H7 (cell line): ENCODE measurements around the gene WDR74. TPM values are rescaled to one million over a fixed set of nuclear protein-coding genes. Genes with fewer than 3 reads are reported as not detected.
A peak's percentile ranks its signal among the peaks of the same experiment; 100 is the strongest.

Experiments
- DNase-seq: peaks from one replicate; pipeline ENCODE4 v3.0.0; 2012
- H3K27me3 ChIP-seq: 2 replicates; pipeline ENCODE4 v1.6.0; 2011; ENCODE audit warnings: mild to moderate bottlenecking, low read length; ENCODE audit not compliant: control insufficient read depth, insufficient read depth
- H3K36me3 ChIP-seq: replicated peaks from 2 replicates; pipeline ENCODE4 v1.5.1; 2011; ENCODE audit warnings: low read length; ENCODE audit not compliant: control insufficient read depth, insufficient read depth
- H3K4me3 ChIP-seq: 2 replicates; pipeline ENCODE4 v1.5.1; 2011; ENCODE audit warnings: low read depth, mild to moderate bottlenecking, control low read depth, low read length, moderate library complexity; ENCODE audit not compliant: insufficient read depth
- total RNA-seq: library from RNA; depleted of rRNA; stranded (reverse); fragments of >200 nt; shearing (Covaris generic); gene quantifications from 2 replicates; pipeline ENCODE4 v1.2.3, GENCODE V29; 2014; rRNA removed

WDR74 gene
- 153 and 160 TPM in 2 replicates for total RNA-seq

GRCh38 chr11:62839050-62839945 is at the start of gene WDR74:
Gene WDR74 (minus strand): TSS chr11:62839590. CDS start chr11:62839570, 20 bp downstream.
- Histone ChIP-seq H3K4me3 (peak within 1 kb of the TSS; percentile 93), H3K36me3 (peaks cover 23% of the 10 kb centered on the region), H3K27me3 (no peaks in the 10 kb centered on the region)
- peak; percentile 90 for DNase-seq

- Histone ChIP-seq H3K4me3 (no peak overlapping the region), H3K36me3 (peaks cover 40% of the 10 kb centered on the region), H3K27me3 (no peaks in the 10 kb centered on the region)
- DNase-seq = no peak
Measured at GRCh38 chr11:62889126-62889483, 49.7 kb upstream of the WDR74 start.

- Histone ChIP-seq H3K27me3 (no peaks in the 10 kb centered on the region), H3K36me3 (peaks cover 46% of the 10 kb centered on the region)
- no peak for DNase-seq
Measured at GRCh38 chr11:62888406-62888805, 49.0 kb upstream of the WDR74 start.

DNA sequence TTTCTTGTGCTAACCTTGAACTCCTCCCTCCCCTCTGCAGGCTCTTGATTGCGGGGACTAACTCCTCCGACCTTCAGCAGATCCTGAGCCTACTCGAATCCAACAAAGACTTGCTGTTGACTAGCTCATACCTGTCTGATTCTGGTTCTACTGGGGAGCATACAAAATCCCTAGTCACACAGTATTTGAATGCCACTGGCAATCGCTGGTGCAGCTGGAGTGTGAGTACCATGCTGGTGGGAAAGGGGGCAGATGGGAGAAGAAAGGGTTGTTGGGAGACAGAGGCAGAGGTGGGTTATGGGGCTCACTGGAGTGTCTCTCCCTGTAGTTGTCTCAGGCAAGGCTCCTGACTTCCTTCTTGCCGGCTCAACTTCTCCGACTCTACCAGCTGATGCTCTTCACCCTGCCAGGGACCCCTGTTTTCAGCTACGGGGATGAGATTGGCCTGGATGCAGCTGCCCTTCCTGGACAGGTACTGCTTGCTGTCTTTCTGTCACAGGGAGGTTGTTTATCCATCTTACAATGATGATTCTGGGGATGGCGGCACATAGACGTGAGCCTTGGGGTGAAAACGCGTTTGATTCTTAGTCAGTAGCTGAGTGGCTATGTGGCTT is 45.9 kb upstream of the WDR74 start:
- H3K27me3 ChIP-seq = no peaks in the 10 kb centered on the region
- peaks cover 63% of the 10 kb centered on the region for H3K36me3 ChIP-seq
- no peak for DNase-seq
- H3K4me3 ChIP-seq = no peak overlapping the region

More at GRCh38 chr11:62888406-62888805, 49.0 kb upstream of the WDR74 start:
- H3K4me3 ChIP-seq = no peak overlapping the region

DNA sequence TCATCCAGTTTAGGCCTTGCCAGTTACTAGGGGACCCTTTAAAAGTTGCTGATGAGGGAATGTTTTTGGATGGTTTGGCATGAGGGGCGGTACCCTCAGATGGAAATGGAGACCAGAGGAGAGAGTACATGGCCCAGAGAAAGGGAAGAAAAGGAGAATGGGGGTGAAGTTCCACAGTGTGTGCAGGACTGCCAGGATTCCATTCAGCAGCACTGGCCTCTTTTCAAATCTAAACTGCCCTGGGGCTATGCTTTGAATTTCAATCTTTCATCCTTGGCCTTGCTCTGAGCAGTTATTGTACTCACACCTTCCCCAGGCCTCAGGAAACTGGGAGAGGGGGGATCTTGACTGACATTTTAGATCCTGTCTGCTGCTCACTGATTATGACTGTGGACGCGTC is 44.3 kb upstream of the WDR74 start:
- peaks cover 62% of the 10 kb centered on the region for H3K36me3 ChIP-seq
- no peak for DNase-seq
- no peak overlapping the region for H3K4me3 ChIP-seq
- no peaks in the 10 kb centered on the region for H3K27me3 ChIP-seq

DNA sequence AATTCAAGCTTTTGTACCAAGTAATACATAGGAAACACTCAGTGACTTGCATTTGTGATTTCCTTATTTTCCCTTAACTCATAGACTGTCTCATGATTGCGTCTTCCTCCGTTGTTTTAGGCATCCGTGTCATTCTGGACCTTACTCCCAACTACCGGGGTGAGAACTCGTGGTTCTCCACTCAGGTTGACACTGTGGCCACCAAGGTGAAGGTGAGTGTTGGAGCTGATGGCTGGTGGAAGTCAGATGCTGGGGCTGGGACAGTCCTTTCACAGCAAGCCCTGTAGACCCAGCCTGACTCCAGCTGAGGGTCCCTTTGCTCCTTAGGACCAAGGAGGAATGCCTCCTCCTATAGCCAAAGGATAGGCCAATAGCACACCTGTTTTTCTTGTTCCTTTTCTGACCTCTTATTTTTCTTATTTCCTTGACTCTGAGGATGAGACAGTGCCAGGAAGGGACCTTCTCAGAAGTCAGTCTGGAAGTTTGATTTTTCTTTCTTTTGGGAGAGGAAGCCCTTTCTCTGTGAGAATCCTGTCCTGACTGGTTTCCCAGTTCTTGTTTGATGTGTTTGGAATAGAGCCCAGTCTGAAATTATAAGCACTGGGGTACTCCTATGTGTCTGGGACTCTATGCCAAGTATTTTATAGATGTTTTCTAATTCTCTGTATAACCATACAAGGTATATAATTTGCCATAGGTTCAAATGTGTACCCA is 43.6 kb upstream of the WDR74 start:
- Histone ChIP-seq H3K36me3 (peaks cover 56% of the 10 kb centered on the region), H3K4me3 (no peak overlapping the region; the same call in 1 of the 2 replicates), H3K27me3 (no peaks in the 10 kb centered on the region)
- DNase-seq = no peak

GRCh38 chr11:62882431-62882749 is 43.0 kb upstream of the WDR74 start:
- H3K4me3 ChIP-seq = peak overlapping the region; percentile 100
- no peak for DNase-seq
- H3K36me3 ChIP-seq = peaks cover 53% of the 10 kb centered on the region
- H3K27me3 ChIP-seq = no peaks in the 10 kb centered on the region

GRCh38 chr11:62881579-62882430 is 42.4 kb upstream of the WDR74 start:
- DNase-seq = no peak
- Histone ChIP-seq H3K36me3 (peaks cover 52% of the 10 kb centered on the region), H3K4me3 (peak overlapping the region; percentile 100), H3K27me3 (no peaks in the 10 kb centered on the region)

DNA sequence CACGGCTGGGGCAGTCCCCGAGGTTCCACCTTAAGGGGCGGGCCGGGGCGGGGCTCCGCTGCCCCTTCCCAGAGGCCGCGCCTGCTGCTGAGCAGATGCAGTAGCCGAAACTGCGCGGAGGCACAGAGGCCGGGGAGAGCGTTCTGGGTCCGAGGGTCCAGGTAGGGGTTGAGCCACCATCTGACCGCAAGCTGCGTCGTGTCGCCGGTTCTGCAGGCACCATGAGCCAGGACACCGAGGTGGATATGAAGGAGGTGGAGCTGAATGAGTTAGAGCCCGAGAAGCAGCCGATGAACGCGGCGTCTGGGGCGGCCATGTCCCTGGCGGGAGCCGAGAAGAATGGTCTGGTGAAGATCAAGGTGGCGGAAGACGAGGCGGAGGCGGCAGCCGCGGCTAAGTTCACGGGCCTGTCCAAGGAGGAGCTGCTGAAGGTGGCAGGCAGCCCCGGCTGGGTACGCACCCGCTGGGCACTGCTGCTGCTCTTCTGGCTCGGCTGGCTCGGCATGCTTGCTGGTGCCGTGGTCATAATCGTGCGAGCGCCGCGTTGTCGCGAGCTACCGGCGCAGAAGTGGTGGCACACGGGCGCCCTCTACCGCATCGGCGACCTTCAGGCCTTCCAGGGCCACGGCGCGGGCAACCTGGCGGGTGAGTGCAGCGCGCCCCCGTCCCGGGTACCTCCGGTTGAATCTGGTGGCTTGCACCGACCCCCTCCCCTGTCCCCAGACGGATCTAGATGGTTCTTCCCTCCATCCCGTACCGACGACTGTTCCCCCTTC is 41.6 kb upstream of the WDR74 start, which contains the start of gene SLC3A2:
TSS of gene SLC3A2 (plus strand) at position 94 of the 776 bp plus-strand sequence. CDS start at position 222, 128 bp downstream.
- Histone ChIP-seq H3K27me3 (no peaks in the 10 kb centered on the region), H3K36me3 (peaks cover 46% of the 10 kb centered on the region), H3K4me3 (peak within 1 kb of the TSS; percentile 100)
- DNase-seq = peak; percentile 96

- H3K27me3 ChIP-seq = no peaks in the 10 kb centered on the region
- H3K36me3 ChIP-seq = peaks cover 39% of the 10 kb centered on the region
- H3K4me3 ChIP-seq = peak overlapping the region; percentile 100
- no peak for DNase-seq
Measured at GRCh38 chr11:62880231-62880802, 40.9 kb upstream of the WDR74 start.

DNA sequence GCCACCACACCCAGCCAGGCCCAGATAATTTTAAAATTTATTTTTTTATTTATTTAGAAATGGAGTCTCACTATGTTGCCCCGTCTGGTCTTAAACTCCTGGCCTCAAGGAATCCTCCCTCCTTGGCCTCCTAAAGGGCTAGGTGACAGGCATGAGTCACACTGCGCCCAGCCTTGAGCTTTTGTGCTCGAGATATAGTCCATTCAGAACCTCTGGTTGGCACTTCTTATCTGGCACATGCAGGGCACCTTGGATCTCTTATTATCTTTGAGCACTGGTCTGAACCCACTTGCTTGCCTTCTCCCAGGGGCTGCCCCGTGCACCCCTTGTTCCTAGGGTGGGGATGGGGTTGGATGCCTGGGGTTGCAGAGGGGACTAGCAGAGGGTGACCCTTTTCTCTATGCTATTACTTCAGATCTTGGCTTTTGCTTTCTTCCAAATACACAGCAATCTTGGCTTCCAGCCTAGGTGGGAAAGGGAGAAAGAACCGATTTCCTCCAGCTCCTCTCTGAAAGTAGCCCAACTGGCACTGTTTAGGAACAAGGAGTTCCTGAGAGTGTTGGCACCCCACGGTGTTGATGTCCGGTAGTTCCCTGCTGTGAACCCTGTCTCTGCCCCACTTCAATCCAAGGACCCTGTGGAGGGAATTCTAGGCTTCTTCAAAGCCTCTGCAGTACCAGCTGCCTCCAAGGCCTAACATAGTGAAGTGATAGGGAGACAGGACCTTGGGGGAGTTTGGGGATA is 40.0 kb upstream of the WDR74 start:
- Histone ChIP-seq H3K4me3 (no peak overlapping the region), H3K36me3 (peaks cover 32% of the 10 kb centered on the region), H3K27me3 (no peaks in the 10 kb centered on the region)
- peak; percentile 49 for DNase-seq

DNA sequence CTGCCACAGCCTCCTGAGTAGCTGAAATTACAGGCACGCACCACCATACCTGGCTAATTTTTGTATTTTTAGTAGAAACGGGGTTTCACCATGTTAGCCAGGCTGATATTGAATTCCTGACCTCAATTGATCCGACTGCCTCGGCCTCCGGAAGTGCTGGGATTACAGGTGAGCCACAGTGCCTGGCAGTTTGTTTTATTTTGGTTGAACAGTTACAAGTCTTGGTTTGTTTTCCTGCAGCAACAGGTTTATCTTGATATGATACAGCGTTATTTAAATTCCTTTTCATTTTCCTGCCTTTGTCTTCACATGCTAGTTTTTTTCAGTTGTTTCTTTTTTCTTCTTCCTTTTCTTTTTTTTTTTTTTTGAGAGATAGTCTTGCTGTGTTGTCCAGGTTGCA is 37.3 kb upstream of the WDR74 start:
- no peak overlapping the region for H3K4me3 ChIP-seq
- DNase-seq = no peak
- peaks cover 13% of the 10 kb centered on the region for H3K36me3 ChIP-seq
- H3K27me3 ChIP-seq = no peaks in the 10 kb centered on the region
